Measurements from ENCODE around the gene METTL14. TPM values are rescaled to one million over a fixed set of nuclear protein-coding genes. Genes with fewer than 3 reads are reported as not detected.

The METTL14 gene
- total RNA-seq, 3 donors from 2014 or later (not counting 1 experiment from before 2014, with no cell fraction given), result 50.2 to 57.5 (median 51.9) TPM

DNA sequence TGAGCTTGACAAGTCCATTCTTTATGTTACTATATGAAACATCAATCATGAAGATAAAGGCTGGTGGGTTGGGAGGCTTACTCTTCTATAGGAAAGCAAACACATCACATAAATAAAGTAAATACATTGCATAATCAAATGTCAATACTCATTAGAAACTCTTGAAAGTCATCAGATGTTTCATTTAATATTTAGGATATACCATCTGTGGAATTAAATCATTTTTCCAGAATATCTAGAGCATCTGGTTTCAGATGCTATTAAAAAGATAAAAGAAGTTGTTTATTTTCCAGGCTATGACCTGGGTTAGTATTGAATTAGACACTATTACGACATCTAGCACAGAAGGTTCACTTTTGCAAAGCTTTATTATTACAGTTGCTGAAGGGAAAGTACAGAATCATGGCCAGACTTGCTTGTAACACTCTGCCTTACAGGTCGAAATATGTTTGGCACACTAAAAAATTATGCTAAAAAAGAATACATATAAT, 72.6 kb downstream of the METTL14 start:
- H3K36me3 Mint-ChIP-seq, result no peaks in the 10 kb centered on the region
- H3K9me3 ChIP-seq (ENCODE audit: control insufficient read depth, insufficient read depth, low read length), result no peaks in the 10 kb centered on the region
- ATAC-seq, result no peak
- H3K27ac Mint-ChIP-seq, result no peak overlapping the region
- no peak overlapping the region for H3K27ac ChIP-seq (ENCODE audit: low read length)
- no peaks in the 10 kb centered on the region for H3K27me3 ChIP-seq (ENCODE audit: control insufficient read depth, insufficient read depth, low read length)
- WGBS (ENCODE audit: insufficient coverage), result 100% methylated on average over 1 of the region's 2 CpGs
- peaks cover 0 to 4% of the 10 kb centered on the region in 2 donors for H3K4me1 Mint-ChIP-seq
- no peak overlapping the region for H3K4me3 ChIP-seq (ENCODE audit: low read length)
- TF ChIP-seq, protein P1, sequence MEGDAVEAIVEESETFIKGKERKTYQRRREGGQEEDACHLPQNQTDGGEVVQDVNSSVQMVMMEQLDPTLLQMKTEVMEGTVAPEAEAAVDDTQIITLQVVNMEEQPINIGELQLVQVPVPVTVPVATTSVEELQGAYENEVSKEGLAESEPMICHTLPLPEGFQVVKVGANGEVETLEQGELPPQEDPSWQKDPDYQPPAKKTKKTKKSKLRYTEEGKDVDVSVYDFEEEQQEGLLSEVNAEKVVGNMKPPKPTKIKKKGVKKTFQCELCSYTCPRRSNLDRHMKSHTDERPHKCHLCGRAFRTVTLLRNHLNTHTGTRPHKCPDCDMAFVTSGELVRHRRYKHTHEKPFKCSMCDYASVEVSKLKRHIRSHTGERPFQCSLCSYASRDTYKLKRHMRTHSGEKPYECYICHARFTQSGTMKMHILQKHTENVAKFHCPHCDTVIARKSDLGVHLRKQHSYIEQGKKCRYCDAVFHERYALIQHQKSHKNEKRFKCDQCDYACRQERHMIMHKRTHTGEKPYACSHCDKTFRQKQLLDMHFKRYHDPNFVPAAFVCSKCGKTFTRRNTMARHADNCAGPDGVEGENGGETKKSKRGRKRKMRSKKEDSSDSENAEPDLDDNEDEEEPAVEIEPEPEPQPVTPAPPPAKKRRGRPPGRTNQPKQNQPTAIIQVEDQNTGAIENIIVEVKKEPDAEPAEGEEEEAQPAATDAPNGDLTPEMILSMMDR (IDR thresholded peaks at IDR 0.05), result no peak
- H3K9me3 Mint-ChIP-seq, result no peaks in the 10 kb centered on the region
- H3K36me3 ChIP-seq (ENCODE audit: control insufficient read depth, insufficient read depth, low read length), result peaks cover 19% of the 10 kb centered on the region
- intact Hi-C loops (cut with micrococcal nuclease), result no loop called here
- H3K4me3 Mint-ChIP-seq, result no peak overlapping the region
- no peaks in the 10 kb centered on the region for H3K4me1 ChIP-seq (ENCODE audit: control insufficient read depth, insufficient read depth, low read length)
- H3K27me3 Mint-ChIP-seq (ENCODE audit: low read depth in 2 of 2), result no peaks in the 10 kb centered on the region
- no peak for DNase-seq

DNA sequence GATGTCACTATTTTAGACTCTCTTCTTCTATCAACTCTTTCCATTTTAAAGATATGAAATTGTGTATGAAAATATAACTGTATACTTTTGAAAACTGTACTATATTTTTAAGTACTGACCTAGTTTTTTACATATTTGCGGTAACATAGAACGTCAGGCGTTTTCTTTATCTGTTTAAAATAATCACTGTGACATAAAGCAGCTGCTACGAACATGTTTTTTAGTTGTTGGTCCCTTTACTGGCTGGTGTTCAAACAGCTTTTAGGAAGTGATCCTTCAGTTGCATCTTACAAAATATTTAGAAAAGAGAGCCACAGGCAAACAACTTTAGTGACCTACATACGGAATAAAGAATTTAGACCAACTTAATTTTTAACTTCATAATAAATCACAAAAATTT, 73.1 kb downstream of the METTL14 start:
- H3K4me3 ChIP-seq (ENCODE audit: low read length), result no peak overlapping the region
- Mint-ChIP-seq H3K27me3 (ENCODE audit: low read depth in 2 of 2) (no peaks in the 10 kb centered on the region), H3K36me3 (no peaks in the 10 kb centered on the region), H3K27ac (no peak overlapping the region), H3K4me3 (no peak overlapping the region), H3K9me3 (no peaks in the 10 kb centered on the region), H3K4me1 (peaks cover 0 to 4% of the 10 kb centered on the region in 2 donors)
- H3K27me3 ChIP-seq (ENCODE audit: control insufficient read depth, insufficient read depth, low read length), result no peaks in the 10 kb centered on the region
- DNase-seq (no peak), ATAC-seq (no peak)
- H3K27ac ChIP-seq (ENCODE audit: low read length), result no peak overlapping the region
- WGBS (ENCODE audit: insufficient coverage), result 97% methylated on average over 4 of the region's 5 CpGs
- no peaks in the 10 kb centered on the region for H3K9me3 ChIP-seq (ENCODE audit: control insufficient read depth, insufficient read depth, low read length)
- TF ChIP-seq, protein P1 (IDR thresholded peaks at IDR 0.05), result no peak
- peaks cover 24% of the 10 kb centered on the region for H3K36me3 ChIP-seq (ENCODE audit: control insufficient read depth, insufficient read depth, low read length)
- no peaks in the 10 kb centered on the region for H3K4me1 ChIP-seq (ENCODE audit: control insufficient read depth, insufficient read depth, low read length)
- intact Hi-C loops (cut with micrococcal nuclease), result no loop called here

DNA sequence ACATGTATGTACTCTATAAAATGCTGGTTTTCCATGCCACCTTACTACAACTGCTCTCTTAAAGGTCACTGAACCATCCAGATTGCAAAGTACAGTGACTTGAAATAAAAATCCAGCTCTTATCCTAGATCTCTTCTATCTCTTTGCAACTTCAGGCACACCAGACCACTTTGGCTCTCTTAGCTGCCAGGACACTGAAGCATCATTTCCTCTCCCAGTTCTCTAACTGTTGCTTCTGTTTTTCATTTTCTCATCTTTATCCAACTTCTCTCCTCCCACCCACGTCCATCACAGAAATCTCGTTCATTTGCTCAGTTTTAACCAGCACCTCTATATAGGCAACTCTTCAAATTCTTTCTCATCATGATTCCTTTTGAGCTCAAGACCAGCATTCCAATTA, 74.3 kb downstream of the METTL14 start:
- H3K27ac Mint-ChIP-seq, result peak overlapping the region in 1 of 2 donors; percentile 18

More for the DNA sequence above, 74.3 kb downstream of the METTL14 start:
- peaks cover 6% of the 10 kb centered on the region for H3K36me3 Mint-ChIP-seq
- H3K36me3 ChIP-seq (ENCODE audit: control insufficient read depth, insufficient read depth, low read length), result peaks cover 34% of the 10 kb centered on the region
- no peak overlapping the region for H3K27ac ChIP-seq (ENCODE audit: low read length)
- WGBS (ENCODE audit: insufficient coverage), result 71% methylated on average over 2 of the region's 2 CpGs
- intact Hi-C loops (cut with micrococcal nuclease), result no loop called here
- DNase-seq (no peak), ATAC-seq (no peak)
- no peaks in the 10 kb centered on the region for H3K9me3 Mint-ChIP-seq
- H3K4me1 ChIP-seq (ENCODE audit: control insufficient read depth, insufficient read depth, low read length), result no peaks in the 10 kb centered on the region
- no peaks in the 10 kb centered on the region for H3K9me3 ChIP-seq (ENCODE audit: control insufficient read depth, insufficient read depth, low read length)
- H3K27me3 Mint-ChIP-seq (ENCODE audit: low read depth in 2 of 2), result no peaks in the 10 kb centered on the region
- no peaks in the 10 kb centered on the region for H3K27me3 ChIP-seq (ENCODE audit: control insufficient read depth, insufficient read depth, low read length)
- H3K4me3 Mint-ChIP-seq, result no peak overlapping the region
- TF ChIP-seq, protein P1 (IDR thresholded peaks at IDR 0.05), result no peak
- no peak overlapping the region for H3K4me3 ChIP-seq (ENCODE audit: low read length)
- peaks cover 0 to 4% of the 10 kb centered on the region in 2 donors for H3K4me1 Mint-ChIP-seq

Data from natural killer cell (primary cell).